Loucy (cell line): ENCODE measurements around the gene ALDH1L1.

Experiments
- H2AFZ ChIP-seq: fragments of 200-600 bp; sonication (generic); 2 replicates; pipeline ENCODE4 v1.6.0; 2016; ENCODE audit warnings: antibody characterized with exemption, mild to moderate bottlenecking, low read length, moderate library complexity
- H3F3A ChIP-seq: fragments of 200-600 bp; 2 replicates; pipeline ENCODE4 v1.6.0; 2016; ENCODE audit warnings: antibody characterized with exemption, low read depth, mild to moderate bottlenecking
- H3K27me3 ChIP-seq: fragments of 200-600 bp; sonication (generic); 2 replicates; pipeline ENCODE4 v1.6.1; 2014; ENCODE audit warnings: low read length, mild to moderate bottlenecking; ENCODE audit not compliant: insufficient read depth, poor library complexity, severe bottlenecking
- H3K36me3 ChIP-seq: fragments of 200-600 bp; sonication (generic); 2 replicates; pipeline ENCODE4 v1.6.1; 2016; ENCODE audit warnings: low read length; ENCODE audit not compliant: insufficient read depth
- H3K4me1 ChIP-seq: fragments of 200-600 bp; sonication (generic); 2 replicates; pipeline ENCODE4 v1.5.1; 2014; ENCODE audit warnings: low read length, mild to moderate bottlenecking; ENCODE audit not compliant: insufficient read depth, poor library complexity, severe bottlenecking
- H3K4me2 ChIP-seq: fragments of 200-600 bp; sonication (generic); 2 replicates; pipeline ENCODE4 v1.6.0; 2014; ENCODE audit warnings: antibody characterized with exemption, low read length, low read depth, mild to moderate bottlenecking; ENCODE audit not compliant: poor library complexity, severe bottlenecking
- H3K4me3 ChIP-seq: fragments of 200-600 bp; sonication (generic); 2 replicates; pipeline ENCODE4 v1.5.1; 2014; ENCODE audit warnings: low read length, mild to moderate bottlenecking, mixed read lengths; ENCODE audit not compliant: poor library complexity, severe bottlenecking
- H3K79me2 ChIP-seq: fragments of 200-600 bp; sonication (generic); 2 replicates; pipeline ENCODE4 v1.6.1; 2014; ENCODE audit warnings: low read length; ENCODE audit not compliant: insufficient read depth
- H3K9ac ChIP-seq: fragments of 200-600 bp; sonication (generic); 2 replicates; pipeline ENCODE4 v1.6.0; 2014; ENCODE audit warnings: mild to moderate bottlenecking, low read depth, low read length, moderate library complexity; ENCODE audit not compliant: poor library complexity, severe bottlenecking
- H3K9me2 ChIP-seq: fragments of 200-600 bp; sonication (generic); replicated peaks from 2 replicates; pipeline ENCODE4 v1.6.1; 2016; ENCODE audit warnings: low read depth, low read length, mixed read lengths
- H3K9me3 ChIP-seq: fragments of 200-600 bp; sonication (generic); 2 replicates; pipeline ENCODE4 v1.6.1; 2014; ENCODE audit warnings: mild to moderate bottlenecking, antibody characterized with exemption, low read length, low read depth; ENCODE audit not compliant: insufficient read depth
- H4K20me1 ChIP-seq: fragments of 200-600 bp; sonication (generic); 2 replicates; pipeline ENCODE4 v1.6.0; 2014; ENCODE audit warnings: antibody characterized with exemption, low read length, mild to moderate bottlenecking; ENCODE audit not compliant: insufficient read depth, poor library complexity, severe bottlenecking
- EZH2phosphoT487 ChIP-seq: fragments of 200-600 bp; IDR thresholded peaks from 2 replicates; pipeline ENCODE4 v1.6.1; 2018; ENCODE audit warnings: antibody characterized with exemption, mild to moderate bottlenecking, moderate library complexity, borderline replicate concordance
- TF ChIP-seq, protein P1 (sequence below): fragments of 200-600 bp; sonication (generic); conservative IDR thresholded peaks from 2 replicates; pipeline ENCODE4 v1.5.1; 2014; ENCODE audit warnings: mild to moderate bottlenecking, antibody characterized with exemption, low read length

Gene ALDH1L1

GRCh38 chr3:126101521-126101982 is 78.8 kb downstream of the ALDH1L1 start:
- TF ChIP-seq, protein P1, sequence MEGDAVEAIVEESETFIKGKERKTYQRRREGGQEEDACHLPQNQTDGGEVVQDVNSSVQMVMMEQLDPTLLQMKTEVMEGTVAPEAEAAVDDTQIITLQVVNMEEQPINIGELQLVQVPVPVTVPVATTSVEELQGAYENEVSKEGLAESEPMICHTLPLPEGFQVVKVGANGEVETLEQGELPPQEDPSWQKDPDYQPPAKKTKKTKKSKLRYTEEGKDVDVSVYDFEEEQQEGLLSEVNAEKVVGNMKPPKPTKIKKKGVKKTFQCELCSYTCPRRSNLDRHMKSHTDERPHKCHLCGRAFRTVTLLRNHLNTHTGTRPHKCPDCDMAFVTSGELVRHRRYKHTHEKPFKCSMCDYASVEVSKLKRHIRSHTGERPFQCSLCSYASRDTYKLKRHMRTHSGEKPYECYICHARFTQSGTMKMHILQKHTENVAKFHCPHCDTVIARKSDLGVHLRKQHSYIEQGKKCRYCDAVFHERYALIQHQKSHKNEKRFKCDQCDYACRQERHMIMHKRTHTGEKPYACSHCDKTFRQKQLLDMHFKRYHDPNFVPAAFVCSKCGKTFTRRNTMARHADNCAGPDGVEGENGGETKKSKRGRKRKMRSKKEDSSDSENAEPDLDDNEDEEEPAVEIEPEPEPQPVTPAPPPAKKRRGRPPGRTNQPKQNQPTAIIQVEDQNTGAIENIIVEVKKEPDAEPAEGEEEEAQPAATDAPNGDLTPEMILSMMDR, result no peak
- TF ChIP-seq EZH2phosphoT487, result no peak
- H3K36me3 ChIP-seq, result no peaks in the 10 kb centered on the region

GRCh38 chr3:126100634-126101301 is 79.6 kb downstream of the ALDH1L1 start:
- no peak overlapping the region for H3K4me3 ChIP-seq
- peaks cover 4% of the 10 kb centered on the region; the same call in 1 of the 2 replicates for H3K9me3 ChIP-seq
- no peaks in the 10 kb centered on the region for H3K27me3 ChIP-seq
- no peaks in the 10 kb centered on the region for H3K79me2 ChIP-seq
- no peaks in the 10 kb centered on the region for H3K9me2 ChIP-seq
- no peaks in the 10 kb centered on the region for H4K20me1 ChIP-seq
- no peak overlapping the region for H3K9ac ChIP-seq
- TF ChIP-seq, protein P1, result no peak
- TF ChIP-seq EZH2phosphoT487, result no peak
- H3K36me3 ChIP-seq, result no peaks in the 10 kb centered on the region
- 0 out of 2 replicates have a peak overlapping the region, but pooled peaks have one; percentile 46 for H2AFZ ChIP-seq
- no peaks in the 10 kb centered on the region for H3K4me1 ChIP-seq
- no peaks in the 10 kb centered on the region for H3F3A ChIP-seq
- no peak overlapping the region for H3K4me2 ChIP-seq

More at GRCh38 chr3:126101521-126101982, 78.8 kb downstream of the ALDH1L1 start:
- peak overlapping the region; percentile 46; the same call in 1 of the 2 replicates for H2AFZ ChIP-seq
- no peak overlapping the region for H3K4me3 ChIP-seq
- H3K9me2 ChIP-seq, result no peaks in the 10 kb centered on the region
- no peaks in the 10 kb centered on the region for H3K27me3 ChIP-seq
- H3K4me1 ChIP-seq, result no peaks in the 10 kb centered on the region
- no peak overlapping the region for H3K4me2 ChIP-seq
- H4K20me1 ChIP-seq, result no peaks in the 10 kb centered on the region
- no peak overlapping the region for H3K9ac ChIP-seq
- no peaks in the 10 kb centered on the region for H3F3A ChIP-seq
- H3K9me3 ChIP-seq, result no peaks in the 10 kb centered on the region; the same call in 1 of the 2 replicates
- no peaks in the 10 kb centered on the region for H3K79me2 ChIP-seq

GRCh38 chr3:126100269-126100633 is 80.1 kb downstream of the ALDH1L1 start:
- no peak for TF ChIP-seq EZH2phosphoT487
- TF ChIP-seq, protein P1, result no peak
- no peak overlapping the region for H3K4me2 ChIP-seq
- H3K79me2 ChIP-seq, result no peaks in the 10 kb centered on the region
- H3K36me3 ChIP-seq, result no peaks in the 10 kb centered on the region
- no peak overlapping the region for H2AFZ ChIP-seq
- no peaks in the 10 kb centered on the region for H3K4me1 ChIP-seq
- H3K4me3 ChIP-seq, result no peak overlapping the region
- H4K20me1 ChIP-seq, result no peaks in the 10 kb centered on the region
- no peak overlapping the region for H3K9ac ChIP-seq
- H3K9me3 ChIP-seq, result peaks cover 4% of the 10 kb centered on the region; the same call in 1 of the 2 replicates
- no peaks in the 10 kb centered on the region for H3K27me3 ChIP-seq
- H3F3A ChIP-seq, result no peaks in the 10 kb centered on the region
- H3K9me2 ChIP-seq, result no peaks in the 10 kb centered on the region
